Measurements from ENCODE around the gene NEMP2.

- TF ChIP-seq CTCF (IDR thresholded peaks at IDR 0.05) (no peak), POLR2A (IDR thresholded peaks at IDR 0.05) (no peak), EP300 (IDR thresholded peaks at IDR 0.05) (no peak), POLR2AphosphoS5 (IDR thresholded peaks at IDR 0.05) (no peak)
Measured at GRCh38 chr2:190466819-190467446, 67.6 kb downstream of the NEMP2 start.
